HUES48 (cell line): ENCODE data around the gene CELA1.
A peak's percentile ranks its signal among the peaks of the same experiment; 100 is the strongest.
"Not testable (repeated sequence)": the region's sequence is repeated elsewhere in the genome, so short reads cannot be mapped to it uniquely, and the experiment has no call there.

Source experiments
- H3K27ac ChIP-seq: one replicate; pipeline ENCODE4 v1.7.0; 2013; ENCODE audit warnings: low read depth, low read length, inconsistent platforms
- H3K27me3 ChIP-seq: 2 replicates; pipeline ENCODE4 v1.6.1; 2013; ENCODE audit warnings: mild to moderate bottlenecking, low read length; ENCODE audit not compliant: control insufficient read depth, insufficient read depth
- H3K36me3 ChIP-seq: 2 replicates; pipeline ENCODE4 v1.6.1; 2013; ENCODE audit warnings: low read length; ENCODE audit not compliant: control insufficient read depth, insufficient read depth
- H3K4me1 ChIP-seq: 2 replicates; pipeline ENCODE4 v1.6.1; 2013; ENCODE audit warnings: mild to moderate bottlenecking, low read length; ENCODE audit not compliant: control insufficient read depth, insufficient read depth
- H3K4me3 ChIP-seq: 2 replicates; pipeline ENCODE4 v1.5.1; 2013; ENCODE audit warnings: mild to moderate bottlenecking, low read depth, low read length
- H3K9ac ChIP-seq: 2 replicates; pipeline ENCODE4 v1.6.1; 2013; ENCODE audit warnings: mild to moderate bottlenecking, low read depth, low read length, moderate library complexity
- H3K9me3 ChIP-seq: 2 replicates; pipeline ENCODE4 v1.6.1; 2013; ENCODE audit warnings: low read length; ENCODE audit not compliant: control insufficient read depth, insufficient read depth

Gene CELA1

DNA sequence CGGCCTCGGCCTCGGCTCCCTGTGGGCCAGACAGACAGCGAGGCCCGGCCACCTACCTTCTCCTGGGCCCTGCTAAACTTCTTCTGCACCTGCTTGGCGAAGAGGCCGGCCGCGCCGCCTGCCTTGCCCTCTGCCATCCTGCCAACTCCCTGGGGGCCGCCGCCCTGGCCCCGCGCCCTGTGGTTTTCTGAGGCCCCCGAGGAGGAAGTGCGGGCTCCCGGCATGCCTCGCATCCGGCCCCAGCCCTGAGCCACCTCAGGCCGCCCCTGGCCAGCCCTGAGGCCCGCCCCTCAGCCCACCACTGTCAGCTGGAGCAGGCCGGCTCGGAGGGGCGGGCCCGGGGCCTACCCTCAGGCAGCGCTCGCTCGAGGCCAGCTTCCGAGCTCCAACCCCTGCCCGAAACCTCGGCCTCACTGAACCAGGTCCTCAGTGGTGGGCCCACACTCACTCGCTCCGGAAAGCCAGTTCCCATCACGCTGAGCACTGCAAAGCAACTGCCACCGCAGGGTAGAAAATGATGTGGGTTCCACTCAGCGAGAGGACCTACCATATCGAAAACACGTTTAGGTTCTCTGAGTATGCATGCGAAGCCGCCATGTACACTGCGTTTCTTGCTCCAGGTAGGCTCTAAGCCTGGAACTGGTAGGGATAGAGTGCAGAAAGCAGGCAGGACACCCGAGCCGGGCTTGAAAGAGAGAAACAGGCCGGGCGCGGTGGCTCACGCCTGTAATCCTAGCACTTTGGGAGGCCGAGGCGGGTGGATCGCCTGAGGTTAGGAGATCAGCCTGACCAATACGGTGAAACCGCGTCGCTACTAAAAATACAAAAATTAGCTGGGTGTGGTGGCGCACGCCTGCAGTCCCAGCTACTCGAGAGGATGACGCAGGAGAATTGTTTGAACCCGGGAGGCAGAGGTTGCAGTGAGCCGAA, 22.2 kb downstream of the CELA1 start, which contains the start of gene BIN2:
Gene BIN2 (minus strand): TSS at position 209 of the 930 bp plus-strand sequence. CDS start 72 bp downstream, at position 137.
- Histone ChIP-seq H3K27ac (no peak within 1 kb of the TSS), H3K36me3 (no peaks in the 10 kb centered on the region), H3K27me3 (no peaks in the 10 kb centered on the region), H3K9ac (no peak within 1 kb of the TSS), H3K4me1 (peaks cover 21% of the 10 kb centered on the region), H3K4me3 (no peak within 1 kb of the TSS), H3K9me3 (no peaks in the 10 kb centered on the region)

DNA sequence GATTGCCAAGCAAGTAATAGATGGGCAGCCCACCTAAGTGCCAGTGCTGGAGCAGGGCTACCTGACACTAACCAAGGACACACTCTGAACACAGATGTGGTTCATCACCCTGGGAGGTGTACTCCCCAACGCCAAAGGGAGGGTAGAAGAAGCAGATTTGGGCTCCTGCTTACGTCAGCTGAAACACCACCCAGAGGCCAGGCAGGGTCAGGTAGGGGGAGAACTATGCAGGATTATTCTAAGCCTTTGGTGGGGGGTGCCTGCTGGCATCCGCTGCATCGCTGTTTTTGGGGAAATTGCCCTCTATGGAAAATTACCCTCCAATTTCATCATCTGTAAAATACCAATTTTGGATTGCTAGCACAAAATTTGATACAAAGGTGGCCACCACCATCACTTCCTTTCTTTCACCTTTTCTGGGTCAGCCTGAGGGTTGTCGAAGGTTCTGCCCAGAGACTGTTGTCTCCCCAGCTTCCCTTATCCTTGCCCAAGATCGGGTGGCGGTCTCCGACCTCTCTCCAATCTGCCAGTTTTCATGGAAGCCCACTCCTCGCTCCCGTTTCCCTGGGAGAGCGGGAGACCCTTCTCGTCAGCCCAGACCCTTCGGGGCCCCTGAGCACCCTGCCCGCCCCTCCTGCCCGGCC, 23.0 kb downstream of the CELA1 start:
- Histone ChIP-seq H3K9me3 (no peaks in the 10 kb centered on the region), H3K27me3 (no peaks in the 10 kb centered on the region), H3K4me3 (no peak overlapping the region), H3K4me1 (peaks cover 29% of the 10 kb centered on the region), H3K36me3 (no peaks in the 10 kb centered on the region), H3K27ac (no peak overlapping the region), H3K9ac (no peak overlapping the region)

DNA sequence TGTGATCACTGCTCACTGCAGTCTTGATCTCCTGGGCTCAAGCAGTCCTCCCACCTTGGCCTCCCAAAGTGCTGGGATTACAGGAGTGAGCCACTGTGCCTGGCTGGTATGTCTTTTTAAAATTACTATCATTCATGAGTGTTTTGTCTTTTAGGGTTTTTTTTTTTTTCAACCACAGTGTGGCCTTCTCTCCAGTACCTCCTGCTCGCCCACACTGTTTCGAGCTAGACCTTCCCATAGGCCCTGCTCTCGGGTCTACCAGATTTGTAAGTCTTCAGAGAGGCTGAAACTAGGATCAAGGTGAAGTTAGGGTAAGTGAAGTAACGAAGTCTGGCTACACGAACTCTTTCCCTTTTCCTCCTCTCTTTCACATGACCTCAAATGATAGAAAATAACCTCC, 24.0 kb downstream of the CELA1 start:
- no peak overlapping the region for H3K9ac ChIP-seq
- peaks cover 29% of the 10 kb centered on the region for H3K4me1 ChIP-seq
- no peaks in the 10 kb centered on the region for H3K36me3 ChIP-seq
- H3K9me3 ChIP-seq: no peaks in the 10 kb centered on the region
- no peak overlapping the region for H3K27ac ChIP-seq
- H3K4me3 ChIP-seq: no peak overlapping the region
- no peaks in the 10 kb centered on the region for H3K27me3 ChIP-seq

- Histone ChIP-seq H3K27me3 (no peaks in the 10 kb centered on the region), H3K36me3 (no peaks in the 10 kb centered on the region), H3K9me3 (no peaks in the 10 kb centered on the region), H3K4me1 (peaks cover 29% of the 10 kb centered on the region), H3K27ac (peak overlapping the region; percentile 90), H3K4me3 (no peak overlapping the region), H3K9ac (no peak overlapping the region)
These were observed 24.6 kb downstream of the CELA1 start for GRCh38 chr12:51321882-51322281.

GRCh38 chr12:51320695-51321320, 25.7 kb downstream of the CELA1 start:
- Histone ChIP-seq H3K27me3 (no peaks in the 10 kb centered on the region), H3K9me3 (no peaks in the 10 kb centered on the region), H3K27ac (peak overlapping the region; percentile 90), H3K4me1 (peaks cover 29% of the 10 kb centered on the region), H3K9ac (peak overlapping the region; percentile 59), H3K4me3 (no peak overlapping the region; the same call in 1 of the 2 replicates), H3K36me3 (no peaks in the 10 kb centered on the region)

DNA sequence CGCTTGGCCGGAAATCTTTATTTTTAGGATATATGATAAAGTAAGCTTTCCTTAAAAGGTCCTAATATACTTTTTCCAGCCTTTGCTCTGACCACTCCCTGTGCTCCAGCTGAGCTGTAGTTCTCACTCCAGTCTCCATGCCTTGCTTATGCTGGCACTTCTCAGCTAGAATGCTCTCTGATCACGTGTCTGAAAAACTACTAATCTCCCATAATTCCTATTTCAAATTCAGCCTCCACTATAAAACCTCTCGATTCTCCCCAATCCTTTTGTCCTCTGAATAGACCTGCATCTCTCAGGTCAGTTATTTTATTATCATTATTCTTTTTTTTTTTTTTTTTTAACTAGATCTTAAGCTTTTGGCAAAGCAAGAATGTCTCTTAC, 26.2 kb downstream of the CELA1 start:
- Histone ChIP-seq H3K4me3 (no peak overlapping the region; the same call in 1 of the 2 replicates), H3K36me3 (no peaks in the 10 kb centered on the region), H3K9me3 (no peaks in the 10 kb centered on the region), H3K4me1 (peaks cover 29% of the 10 kb centered on the region), H3K9ac (peak overlapping the region; percentile 59; the same call in 1 of the 2 replicates), H3K27ac (peak overlapping the region; percentile 90), H3K27me3 (no peaks in the 10 kb centered on the region)

DNA sequence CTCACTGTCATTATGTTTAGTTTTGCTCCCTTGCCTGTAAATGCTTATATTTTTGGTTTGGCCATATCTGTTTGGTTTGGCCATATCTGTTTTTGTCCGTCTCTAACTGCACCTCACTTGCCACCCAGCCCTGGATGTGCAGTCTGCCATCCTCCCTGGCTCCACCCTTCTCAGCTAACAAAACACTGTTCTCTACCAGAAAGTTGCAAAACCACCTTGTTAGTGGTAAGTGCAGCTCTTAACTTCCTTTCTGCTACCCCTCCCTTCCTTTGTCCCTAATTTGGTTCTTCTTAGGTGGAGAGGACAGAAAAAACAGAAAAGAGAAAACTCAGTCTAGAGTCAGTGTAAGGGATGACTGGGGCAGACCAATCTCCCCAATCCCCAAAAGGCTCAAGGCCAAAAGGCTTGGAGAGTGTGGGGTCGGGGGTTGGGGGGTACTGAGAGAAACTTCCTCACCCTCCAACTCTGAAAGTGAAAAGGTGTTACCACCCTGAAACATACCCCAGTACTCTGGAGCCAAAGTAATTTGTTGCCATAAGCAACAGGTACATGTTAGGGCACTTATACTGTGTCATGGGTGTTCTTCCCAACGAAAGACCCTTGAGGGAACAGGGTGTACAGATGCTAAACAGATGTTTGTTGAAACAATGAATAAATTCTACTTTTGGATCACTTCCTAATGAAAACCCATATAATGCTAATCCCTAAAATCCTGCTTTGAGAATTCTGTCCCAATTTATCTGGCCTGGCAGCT, 27.5 kb downstream of the CELA1 start:
- H3K36me3 ChIP-seq: no peaks in the 10 kb centered on the region
- no peaks in the 10 kb centered on the region for H3K9me3 ChIP-seq
- H3K4me3 ChIP-seq: no peak overlapping the region
- H3K9ac ChIP-seq: no peak overlapping the region
- H3K4me1 ChIP-seq: peaks cover 29% of the 10 kb centered on the region
- H3K27me3 ChIP-seq: no peaks in the 10 kb centered on the region
- peak overlapping the region; percentile 27 for H3K27ac ChIP-seq

- not testable (repeated sequence) for H3K9ac ChIP-seq, H3K27ac ChIP-seq, H3K9me3 ChIP-seq, H3K4me3 ChIP-seq, H3K27me3 ChIP-seq, H3K36me3 ChIP-seq
- H3K4me1 ChIP-seq: peaks cover 29% of the 10 kb centered on the region
These were observed 28.2 kb downstream of the CELA1 start for GRCh38 chr12:51318057-51318806.

GRCh38 chr12:51311389-51311788, 35.1 kb downstream of the CELA1 start:
- no peaks in the 10 kb centered on the region for H3K36me3 ChIP-seq

More at GRCh38 chr12:51311389-51311788, 35.1 kb downstream of the CELA1 start:
- no peak overlapping the region for H3K9ac ChIP-seq
- H3K9me3 ChIP-seq: no peaks in the 10 kb centered on the region
- H3K27ac ChIP-seq: no peak overlapping the region
- no peaks in the 10 kb centered on the region for H3K27me3 ChIP-seq
- H3K4me1 ChIP-seq: no peaks in the 10 kb centered on the region
- H3K4me3 ChIP-seq: no peak overlapping the region
